ENCODE data around the gene MUC2.

DNA sequence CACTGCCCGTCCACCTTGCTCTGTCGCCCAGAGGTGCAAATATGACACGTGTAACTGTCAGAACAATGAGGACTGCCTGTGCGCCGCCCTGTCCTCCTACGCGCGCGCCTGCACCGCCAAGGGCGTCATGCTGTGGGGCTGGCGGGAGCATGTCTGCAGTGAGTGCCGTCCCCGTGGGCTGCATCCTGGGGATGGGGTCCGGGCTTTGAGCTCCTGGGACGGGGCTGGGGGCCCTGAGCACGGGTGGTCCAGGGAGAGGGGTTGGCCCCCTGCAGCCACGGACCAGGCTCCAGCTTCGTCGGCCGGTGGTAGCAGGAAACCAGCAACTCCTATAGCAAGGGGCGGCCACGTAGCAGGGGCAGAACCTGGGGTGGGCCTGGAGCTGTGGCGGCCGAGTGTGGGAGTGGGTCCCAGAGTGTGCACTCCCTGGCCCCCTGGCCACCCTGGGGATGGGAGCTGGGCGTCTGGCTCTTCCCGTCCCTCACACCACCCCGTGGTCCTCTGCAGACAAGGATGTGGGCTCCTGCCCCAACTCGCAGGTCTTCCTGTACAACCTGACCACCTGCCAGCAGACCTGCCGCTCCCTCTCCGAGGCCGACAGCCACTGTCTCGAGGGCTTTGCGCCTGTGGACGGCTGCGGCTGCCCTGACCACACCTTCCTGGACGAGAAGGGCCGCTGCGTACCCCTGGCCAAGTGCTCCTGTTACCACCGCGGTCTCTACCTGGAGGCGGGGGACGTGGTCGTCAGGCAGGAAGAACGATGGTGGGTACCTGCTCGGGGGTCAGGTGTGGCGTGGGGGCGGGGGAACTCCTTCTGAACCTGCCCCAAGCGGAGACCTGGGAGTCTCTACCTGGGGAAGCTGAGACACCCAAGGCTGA is 10.1 kb downstream of the MUC2 start:
- TF ChIP-seq, protein P1, sequence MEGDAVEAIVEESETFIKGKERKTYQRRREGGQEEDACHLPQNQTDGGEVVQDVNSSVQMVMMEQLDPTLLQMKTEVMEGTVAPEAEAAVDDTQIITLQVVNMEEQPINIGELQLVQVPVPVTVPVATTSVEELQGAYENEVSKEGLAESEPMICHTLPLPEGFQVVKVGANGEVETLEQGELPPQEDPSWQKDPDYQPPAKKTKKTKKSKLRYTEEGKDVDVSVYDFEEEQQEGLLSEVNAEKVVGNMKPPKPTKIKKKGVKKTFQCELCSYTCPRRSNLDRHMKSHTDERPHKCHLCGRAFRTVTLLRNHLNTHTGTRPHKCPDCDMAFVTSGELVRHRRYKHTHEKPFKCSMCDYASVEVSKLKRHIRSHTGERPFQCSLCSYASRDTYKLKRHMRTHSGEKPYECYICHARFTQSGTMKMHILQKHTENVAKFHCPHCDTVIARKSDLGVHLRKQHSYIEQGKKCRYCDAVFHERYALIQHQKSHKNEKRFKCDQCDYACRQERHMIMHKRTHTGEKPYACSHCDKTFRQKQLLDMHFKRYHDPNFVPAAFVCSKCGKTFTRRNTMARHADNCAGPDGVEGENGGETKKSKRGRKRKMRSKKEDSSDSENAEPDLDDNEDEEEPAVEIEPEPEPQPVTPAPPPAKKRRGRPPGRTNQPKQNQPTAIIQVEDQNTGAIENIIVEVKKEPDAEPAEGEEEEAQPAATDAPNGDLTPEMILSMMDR (IDR thresholded peaks at IDR 0.05), result no peak
- TF ChIP-seq POLR2A (IDR thresholded peaks at IDR 0.05), result no peak
